NCI-H187 (cell line): Measurements from ENCODE around the gene LAMA2.

Source experiments
- DNase-seq, 2 experiments: peaks; one replicate each; lab custom pipeline; 2025; lab: John Stamatoyannopoulos, UW

LAMA2 gene

GRCh38 chr6:129317931-129318820, 435.2 kb downstream of the LAMA2 start:
- DNase-seq, result no peak

GRCh38 chr6:129320892-129321291, 438.0 kb downstream of the LAMA2 start:
- DNase-seq, result no peak

- no peak for DNase-seq
Observed at GRCh38 chr6:129321303-129321702, 438.4 kb downstream of the LAMA2 start.

- DNase-seq, result no peak
Observed at GRCh38 chr6:129324345-129324744, 441.4 kb downstream of the LAMA2 start.

GRCh38 chr6:129329678-129330077, 446.7 kb downstream of the LAMA2 start:
- DNase-seq, result no peak

- DNase-seq, result no peak
Observed at GRCh38 chr6:129331450-129332138, 448.7 kb downstream of the LAMA2 start.

- DNase-seq, result no peak
Observed at GRCh38 chr6:129335792-129336191, 452.9 kb downstream of the LAMA2 start.

- no peak for DNase-seq
Observed at GRCh38 chr6:129338683-129339082, 455.7 kb downstream of the LAMA2 start.

GRCh38 chr6:129340983-129341382, 458.0 kb downstream of the LAMA2 start:
- DNase-seq, result no peak

- no peak for DNase-seq
Observed at GRCh38 chr6:129342243-129342642, 459.3 kb downstream of the LAMA2 start.

- no peak for DNase-seq
Observed at GRCh38 chr6:129342796-129343195, 459.9 kb downstream of the LAMA2 start.

GRCh38 chr6:129344379-129344778, 461.4 kb downstream of the LAMA2 start:
- DNase-seq, result no peak

GRCh38 chr6:129345890-129346289, 463.0 kb downstream of the LAMA2 start:
- DNase-seq, result no peak

GRCh38 chr6:129346964-129347363, 464.0 kb downstream of the LAMA2 start:
- no peak for DNase-seq

- DNase-seq, result no peak
Observed at GRCh38 chr6:129350278-129350677, 467.3 kb downstream of the LAMA2 start.

- DNase-seq, result no peak
Observed at GRCh38 chr6:129351807-129352206, 468.9 kb downstream of the LAMA2 start.

- DNase-seq, result no peak
Observed at GRCh38 chr6:129353067-129353466, 470.1 kb downstream of the LAMA2 start.

GRCh38 chr6:129356129-129356528, 473.2 kb downstream of the LAMA2 start:
- DNase-seq, result no peak

- no peak for DNase-seq
Observed at GRCh38 chr6:129359811-129360681, 477.1 kb downstream of the LAMA2 start.

GRCh38 chr6:129360682-129360955, 477.7 kb downstream of the LAMA2 start:
- DNase-seq, result no peak

- DNase-seq, result peak; percentile 29 to 43
Observed at GRCh38 chr6:129364037-129364436, 481.1 kb downstream of the LAMA2 start.

GRCh38 chr6:129364767-129365166, 481.8 kb downstream of the LAMA2 start:
- DNase-seq, result no peak

GRCh38 chr6:129368076-129368475, 485.1 kb downstream of the LAMA2 start:
- DNase-seq, result no peak
